Measurements from ENCODE around the gene KRTAP21-3.

The KRTAP21-3 gene

DNA sequence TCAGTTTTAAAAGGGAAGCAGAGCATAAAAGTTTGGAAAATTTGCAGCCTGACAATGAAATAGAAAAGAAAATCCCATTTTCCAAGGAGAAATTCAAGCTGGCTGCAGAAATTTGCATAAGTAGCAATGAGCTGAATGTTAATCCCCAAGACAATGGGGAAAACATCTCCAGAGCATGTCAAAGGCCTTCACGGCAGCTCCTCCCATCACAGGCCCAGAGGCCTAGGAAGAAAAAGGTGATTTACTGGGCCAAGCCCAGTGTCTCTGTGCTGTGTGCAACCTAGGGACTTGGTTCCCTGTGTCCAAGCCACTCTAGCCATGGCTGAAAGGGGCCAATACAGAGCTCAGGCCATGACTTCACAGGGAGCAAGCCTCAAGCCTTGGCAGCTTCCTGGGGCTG is 49.8 kb downstream of the KRTAP21-3 start:
- in situ Hi-C loops (cut with MboI; ENCODE audit: low sequenced_read_pairs), result no loop called here
